K562 (cell line): Measurements from ENCODE around the gene PRPF6. TPM values are rescaled to one million over a fixed set of nuclear protein-coding genes. Genes with fewer than 3 reads are reported as not detected.

ENCODE experiments used
- DACH1 ChIP-seq: fragments of 450-650 bp; IDR thresholded peaks from 2 replicates; pipeline ENCODE4 v1.6.1; 2018; ENCODE audit not compliant: partially characterized antibody
- ELF1 ChIP-seq: fragments of 200-800 bp; sonication (Bioruptor generic); IDR thresholded peaks from 2 replicates; pipeline ENCODE4 v1.6.1; 2016; ENCODE audit warnings: missing genetic modification characterization, missing compliant biosample characterization
- FIP1L1 ChIP-seq: fragments of 200-400 bp; formaldehyde crosslinking; IDR thresholded peaks from 2 replicates; pipeline ENCODE4 v1.6.1; 2018; ENCODE audit warnings: mild to moderate bottlenecking, low read depth, low read length; ENCODE audit not compliant: poor library complexity, severe bottlenecking
- FOSL1 ChIP-seq: fragments of 200-800 bp; sonication (Bioruptor generic); conservative IDR thresholded peaks from 2 replicates; pipeline ENCODE4 v1.6.1; 2016; ENCODE audit warnings: missing genetic modification characterization, missing compliant biosample characterization
- HNRNPL ChIP-seq: fragments of 200-400 bp; formaldehyde crosslinking; IDR thresholded peaks from 2 replicates; pipeline ENCODE4 v1.6.1; 2017; ENCODE audit warnings: low read depth, mild to moderate bottlenecking, low read length
- KHSRP ChIP-seq: fragments of 450-650 bp; IDR thresholded peaks from 2 replicates; pipeline ENCODE4 v1.6.1; 2017
- MYC ChIP-seq, 2 experiments: fragments of 250-450 bp in 1 of 2; sonication (Bioruptor Pico) in 1 of 2; IDR thresholded peaks; 2 replicates each; pipeline versions ENCODE4 v1.5.1 to v1.6.1; 2012 to 2021; ENCODE audit warnings: low read depth in 2 of 2, borderline replicate concordance in 1 of 2, improper control_type of control experiment in 1 of 2, low read length in 1 of 2, mild to moderate bottlenecking in 1 of 2, moderate library complexity in 1 of 2
- PHB ChIP-seq: fragments of 250-450 bp; sonication (Bioruptor Pico); IDR thresholded peaks from 2 replicates; pipeline ENCODE4 v1.5.0; 2021
- POLR2B ChIP-seq: fragments of 450-650 bp; IDR thresholded peaks from 2 replicates; pipeline ENCODE4 v1.6.1; 2018; ENCODE audit warnings: low read depth; ENCODE audit not compliant: partially characterized antibody
- TBL1XR1 ChIP-seq, 2 experiments: IDR thresholded peaks; 2 replicates each; pipeline ENCODE4 v1.6.1; 2012; ENCODE audit warnings: improper control_type of control experiment in 2 of 2, low read length in 2 of 2, mild to moderate bottlenecking in 1 of 2
- ZNF224 ChIP-seq: sonication (generic); formaldehyde crosslinking; IDR thresholded peaks from 2 replicates; pipeline ENCODE4 v1.8.0; 2022; ENCODE audit warnings: mild to moderate bottlenecking, missing genetic modification reagents
- polyA plus RNA-seq, 8 experiments: library from polyadenylated mRNA; depleted of rRNA in 4 of 8; stranded (reverse) in 5 of 8; unstranded in 3 of 8; fragments of >200 nt; fragmentation: Nextera tagmentation in 2 of 8; fragmentation: Illumina TruSeq in 1 of 8; extraction: Ambion mirVana in 2 of 8; extraction: Trizol in 1 of 8; gene quantifications; 2 replicates each; pipeline versions ENCODE4 v1.2.1 to v1.2.3, GENCODE V29; 2011 to 2014; ENCODE audit warnings: inconsistent platforms in 1 of 8, missing spikeins in 1 of 8
- total RNA-seq, 7 experiments: library from RNA; depleted of rRNA in 6 of 7; stranded (reverse); fragments of >200 nt in 6 of 7; fragmentation: Illumina TruSeq in 2 of 7; extraction: Trizol in 2 of 7; gene quantifications; 2 replicates each; pipeline versions ENCODE4 v1.2.1 to v1.2.3, GENCODE V29; 2011 to 2021; ENCODE audit warnings: low replicate concordance in 1 of 7
- TF ChIP-seq, protein P1 (sequence below): sonication (generic); formaldehyde crosslinking; IDR thresholded peaks from 2 replicates; pipeline ENCODE4 v1.8.1; 2023; ENCODE audit warnings: mild to moderate bottlenecking, missing genetic modification reagents, moderate library complexity
- TF ChIP-seq, protein P2 (sequence below), 2 experiments: fragments of 200-800 bp in 1 of 2; sonication (Bioruptor generic) in 1 of 2; sonication (generic) in 1 of 2; formaldehyde crosslinking in 1 of 2; IDR thresholded peaks in 1 of 2; conservative IDR thresholded peaks in 1 of 2; 2 replicates each; pipeline versions ENCODE4 v1.5.0 to v1.6.1; 2016 to 2020; ENCODE audit warnings: missing compliant biosample characterization in 1 of 2, missing genetic modification characterization in 1 of 2, missing genetic modification reagents in 1 of 2
- TF ChIP-seq, protein P3 (sequence below): sonication (generic); formaldehyde crosslinking; IDR thresholded peaks from 2 replicates; pipeline ENCODE4 v1.8.0; 2022; ENCODE audit warnings: missing genetic modification reagents, mild to moderate bottlenecking, moderate library complexity, borderline replicate concordance
- TF ChIP-seq, protein P4 (sequence below), 3 experiments: fragments of 200-800 bp in 1 of 3; fragments of 250-450 bp in 1 of 3; fragments of 450-650 bp in 1 of 3; sonication (Bioruptor Pico) in 1 of 3; sonication (Bioruptor generic) in 1 of 3; formaldehyde crosslinking in 1 of 3; IDR thresholded peaks; 2 replicates each; pipeline versions ENCODE4 v1.6.1 to v1.8.0; 2016 to 2022; ENCODE audit warnings: mild to moderate bottlenecking in 2 of 3, missing genetic modification characterization in 2 of 3, missing compliant biosample characterization in 1 of 3, moderate library complexity in 1 of 3
- TF ChIP-seq, protein P5 (sequence below): fragments of 200-800 bp; sonication (Bioruptor generic); IDR thresholded peaks from 2 replicates; pipeline ENCODE4 v1.6.1; 2017; ENCODE audit warnings: missing genetic modification characterization, missing compliant biosample characterization

The PRPF6 gene
- total and polyA plus RNA-seq, 9 of the 15 experiments (the other 6 are each of a cell fraction or from before 2014, with no cell fraction given), result 4.2 to 83.2 (median 59.9) TPM

GRCh38 chr20:63980806-63981728 is at the start of gene PRPF6 (continued):
- TF ChIP-seq KHSRP (peak; percentile 78), MYC (IDR thresholded peaks at IDR 0.05; ENCODE audit: low read depth, low read length) (peak; percentile 100), MYC (CRISPR knock-in tag; IDR thresholded peaks at IDR 0.05; ENCODE audit: borderline replicate concordance, low read depth) (peak; percentile 98), FIP1L1 (no peak), ZNF224 (CRISPR knock-in tag) (no peak), ELF1 (tag) (peak; percentile 97), FOSL1 (tag) (peak; percentile 54), TBL1XR1 (IDR thresholded peaks at IDR 0.05; ENCODE audit: low read length in 2 of 2) (peak in 1 of 2 experiments; percentile 86; a peak in 2 of 4 replicates), HNRNPL (no peak), PHB (CRISPR knock-in tag) (peak; percentile 78; the same call in 1 of the 2 replicates), POLR2B (peak; percentile 80), DACH1 (no peak)
- TF ChIP-seq, protein P1, sequence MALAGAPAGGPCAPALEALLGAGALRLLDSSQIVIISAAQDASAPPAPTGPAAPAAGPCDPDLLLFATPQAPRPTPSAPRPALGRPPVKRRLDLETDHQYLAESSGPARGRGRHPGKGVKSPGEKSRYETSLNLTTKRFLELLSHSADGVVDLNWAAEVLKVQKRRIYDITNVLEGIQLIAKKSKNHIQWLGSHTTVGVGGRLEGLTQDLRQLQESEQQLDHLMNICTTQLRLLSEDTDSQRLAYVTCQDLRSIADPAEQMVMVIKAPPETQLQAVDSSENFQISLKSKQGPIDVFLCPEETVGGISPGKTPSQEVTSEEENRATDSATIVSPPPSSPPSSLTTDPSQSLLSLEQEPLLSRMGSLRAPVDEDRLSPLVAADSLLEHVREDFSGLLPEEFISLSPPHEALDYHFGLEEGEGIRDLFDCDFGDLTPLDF (CRISPR knock-in tag), result peak; percentile 18; the same call in 1 of the 2 replicates
- TF ChIP-seq, protein P2, sequence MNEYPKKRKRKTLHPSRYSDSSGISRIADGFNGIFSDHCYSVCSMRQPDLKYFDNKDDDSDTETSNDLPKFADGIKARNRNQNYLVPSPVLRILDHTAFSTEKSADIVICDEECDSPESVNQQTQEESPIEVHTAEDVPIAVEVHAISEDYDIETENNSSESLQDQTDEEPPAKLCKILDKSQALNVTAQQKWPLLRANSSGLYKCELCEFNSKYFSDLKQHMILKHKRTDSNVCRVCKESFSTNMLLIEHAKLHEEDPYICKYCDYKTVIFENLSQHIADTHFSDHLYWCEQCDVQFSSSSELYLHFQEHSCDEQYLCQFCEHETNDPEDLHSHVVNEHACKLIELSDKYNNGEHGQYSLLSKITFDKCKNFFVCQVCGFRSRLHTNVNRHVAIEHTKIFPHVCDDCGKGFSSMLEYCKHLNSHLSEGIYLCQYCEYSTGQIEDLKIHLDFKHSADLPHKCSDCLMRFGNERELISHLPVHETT (CRISPR knock-in tag; conservative IDR thresholded peaks at IDR 0.05 in 1 of 2, IDR thresholded peaks at IDR 0.05 in 1 of 2), result peak in 1 of 2 experiments; percentile 88; a peak in 2 of 4 replicates
- TF ChIP-seq, protein P3, sequence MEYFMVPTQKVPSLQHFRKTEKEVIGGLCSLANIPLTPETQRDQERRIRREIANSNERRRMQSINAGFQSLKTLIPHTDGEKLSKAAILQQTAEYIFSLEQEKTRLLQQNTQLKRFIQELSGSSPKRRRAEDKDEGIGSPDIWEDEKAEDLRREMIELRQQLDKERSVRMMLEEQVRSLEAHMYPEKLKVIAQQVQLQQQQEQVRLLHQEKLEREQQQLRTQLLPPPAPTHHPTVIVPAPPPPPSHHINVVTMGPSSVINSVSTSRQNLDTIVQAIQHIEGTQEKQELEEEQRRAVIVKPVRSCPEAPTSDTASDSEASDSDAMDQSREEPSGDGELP, result peak; percentile 89
- TF ChIP-seq, protein P4, sequence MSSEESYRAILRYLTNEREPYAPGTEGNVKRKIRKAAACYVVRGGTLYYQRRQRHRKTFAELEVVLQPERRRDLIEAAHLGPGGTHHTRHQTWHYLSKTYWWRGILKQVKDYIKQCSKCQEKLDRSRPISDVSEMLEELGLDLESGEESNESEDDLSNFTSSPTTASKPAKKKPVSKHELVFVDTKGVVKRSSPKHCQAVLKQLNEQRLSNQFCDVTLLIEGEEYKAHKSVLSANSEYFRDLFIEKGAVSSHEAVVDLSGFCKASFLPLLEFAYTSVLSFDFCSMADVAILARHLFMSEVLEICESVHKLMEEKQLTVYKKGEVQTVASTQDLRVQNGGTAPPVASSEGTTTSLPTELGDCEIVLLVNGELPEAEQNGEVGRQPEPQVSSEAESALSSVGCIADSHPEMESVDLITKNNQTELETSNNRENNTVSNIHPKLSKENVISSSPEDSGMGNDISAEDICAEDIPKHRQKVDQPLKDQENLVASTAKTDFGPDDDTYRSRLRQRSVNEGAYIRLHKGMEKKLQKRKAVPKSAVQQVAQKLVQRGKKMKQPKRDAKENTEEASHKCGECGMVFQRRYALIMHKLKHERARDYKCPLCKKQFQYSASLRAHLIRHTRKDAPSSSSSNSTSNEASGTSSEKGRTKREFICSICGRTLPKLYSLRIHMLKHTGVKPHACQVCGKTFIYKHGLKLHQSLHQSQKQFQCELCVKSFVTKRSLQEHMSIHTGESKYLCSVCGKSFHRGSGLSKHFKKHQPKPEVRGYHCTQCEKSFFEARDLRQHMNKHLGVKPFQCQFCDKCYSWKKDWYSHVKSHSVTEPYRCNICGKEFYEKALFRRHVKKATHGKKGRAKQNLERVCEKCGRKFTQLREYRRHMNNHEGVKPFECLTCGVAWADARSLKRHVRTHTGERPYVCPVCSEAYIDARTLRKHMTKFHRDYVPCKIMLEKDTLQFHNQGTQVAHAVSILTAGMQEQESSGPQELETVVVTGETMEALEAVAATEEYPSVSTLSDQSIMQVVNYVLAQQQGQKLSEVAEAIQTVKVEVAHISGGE (CRISPR knock-in tag; IDR thresholded peaks at IDR 0.05), result peak in 1 of 3 experiments; percentile 95; a peak in 3 of 6 replicates
- TF ChIP-seq, protein P5, sequence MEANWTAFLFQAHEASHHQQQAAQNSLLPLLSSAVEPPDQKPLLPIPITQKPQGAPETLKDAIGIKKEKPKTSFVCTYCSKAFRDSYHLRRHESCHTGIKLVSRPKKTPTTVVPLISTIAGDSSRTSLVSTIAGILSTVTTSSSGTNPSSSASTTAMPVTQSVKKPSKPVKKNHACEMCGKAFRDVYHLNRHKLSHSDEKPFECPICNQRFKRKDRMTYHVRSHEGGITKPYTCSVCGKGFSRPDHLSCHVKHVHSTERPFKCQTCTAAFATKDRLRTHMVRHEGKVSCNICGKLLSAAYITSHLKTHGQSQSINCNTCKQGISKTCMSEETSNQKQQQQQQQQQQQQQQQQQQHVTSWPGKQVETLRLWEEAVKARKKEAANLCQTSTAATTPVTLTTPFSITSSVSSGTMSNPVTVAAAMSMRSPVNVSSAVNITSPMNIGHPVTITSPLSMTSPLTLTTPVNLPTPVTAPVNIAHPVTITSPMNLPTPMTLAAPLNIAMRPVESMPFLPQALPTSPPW (CRISPR knock-in tag), result peak; percentile 56
